GM23338 (cell line): ENCODE measurements around the gene RPS19.

ENCODE experiments used
- CREB1 ChIP-seq: fragments of 250-450 bp; sonication (Bioruptor Pico); IDR thresholded peaks from 2 replicates; pipeline ENCODE4 v1.5.0; 2020; ENCODE audit warnings: low read depth, mild to moderate bottlenecking, moderate library complexity
- EZH2phosphoT487 ChIP-seq: fragments of 200-600 bp; sonication (generic); IDR thresholded peaks from one replicate; pipeline ENCODE4 v1.8.1; 2018; ENCODE audit warnings: antibody characterized with exemption; ENCODE audit not compliant: unreplicated experiment
- TF ChIP-seq, protein P1 (sequence below), 2 experiments: fragments of 200-600 bp in 1 of 2; sonication (generic) in 1 of 2; conservative IDR thresholded peaks; 2 replicates each; pipeline versions ENCODE4 v1.5.1 to v1.6.1; 2016 to 2017; ENCODE audit warnings: antibody characterized with exemption in 2 of 2, low read depth in 2 of 2, mild to moderate bottlenecking in 2 of 2, moderate library complexity in 1 of 2

DNA sequence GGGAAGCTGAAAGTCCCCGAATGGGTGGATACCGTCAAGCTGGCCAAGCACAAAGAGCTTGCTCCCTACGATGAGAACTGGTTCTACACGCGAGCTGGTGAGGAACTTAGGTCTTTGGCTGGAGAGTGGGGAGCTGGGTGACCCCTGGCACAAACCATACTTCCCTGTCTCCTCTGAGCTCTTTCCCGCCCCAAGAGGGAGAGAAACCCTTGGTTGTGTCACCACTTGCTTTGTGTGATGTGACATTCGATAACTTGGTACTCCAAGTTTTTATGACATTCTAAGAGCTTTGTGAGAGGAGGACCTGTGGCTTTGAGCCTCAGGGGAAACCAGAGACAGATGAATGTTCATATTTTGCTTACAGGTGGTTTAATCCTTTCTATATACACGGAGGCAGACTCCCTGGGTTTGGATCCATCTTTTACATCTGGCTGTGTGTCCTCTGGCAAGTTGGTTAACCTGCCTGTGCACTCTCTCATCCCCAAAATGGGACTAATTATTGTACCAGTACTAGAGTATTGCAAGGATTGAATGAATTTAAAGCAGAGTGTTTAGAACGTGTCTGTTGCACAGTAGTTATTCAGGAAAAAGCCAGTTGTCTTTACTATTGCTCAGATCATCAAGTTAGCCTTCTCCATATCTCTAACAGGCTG is 1.2 kb downstream of the RPS19 start:
- TF ChIP-seq CREB1 (CRISPR knock-in tag) = no peak
- TF ChIP-seq, protein P1, sequence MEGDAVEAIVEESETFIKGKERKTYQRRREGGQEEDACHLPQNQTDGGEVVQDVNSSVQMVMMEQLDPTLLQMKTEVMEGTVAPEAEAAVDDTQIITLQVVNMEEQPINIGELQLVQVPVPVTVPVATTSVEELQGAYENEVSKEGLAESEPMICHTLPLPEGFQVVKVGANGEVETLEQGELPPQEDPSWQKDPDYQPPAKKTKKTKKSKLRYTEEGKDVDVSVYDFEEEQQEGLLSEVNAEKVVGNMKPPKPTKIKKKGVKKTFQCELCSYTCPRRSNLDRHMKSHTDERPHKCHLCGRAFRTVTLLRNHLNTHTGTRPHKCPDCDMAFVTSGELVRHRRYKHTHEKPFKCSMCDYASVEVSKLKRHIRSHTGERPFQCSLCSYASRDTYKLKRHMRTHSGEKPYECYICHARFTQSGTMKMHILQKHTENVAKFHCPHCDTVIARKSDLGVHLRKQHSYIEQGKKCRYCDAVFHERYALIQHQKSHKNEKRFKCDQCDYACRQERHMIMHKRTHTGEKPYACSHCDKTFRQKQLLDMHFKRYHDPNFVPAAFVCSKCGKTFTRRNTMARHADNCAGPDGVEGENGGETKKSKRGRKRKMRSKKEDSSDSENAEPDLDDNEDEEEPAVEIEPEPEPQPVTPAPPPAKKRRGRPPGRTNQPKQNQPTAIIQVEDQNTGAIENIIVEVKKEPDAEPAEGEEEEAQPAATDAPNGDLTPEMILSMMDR (conservative IDR thresholded peaks at IDR 0.05; ENCODE audit: low read depth in 2 of 2) = no peak
- TF ChIP-seq EZH2phosphoT487 = no peak
